DOHH2 (cell line): Measurements from ENCODE around the gene SWT1.

Source experiments
- EZH2phosphoT487 ChIP-seq: fragments of 200-600 bp; sonication (generic); IDR thresholded peaks from 2 replicates; pipeline ENCODE4 v1.6.1; 2017; ENCODE audit warnings: borderline replicate concordance, mild to moderate bottlenecking, antibody characterized with exemption, low read length, moderate library complexity, mixed read lengths
- TF ChIP-seq, protein P1 (sequence below): fragments of 200-600 bp; sonication (generic); IDR thresholded peaks from one replicate; pipeline ENCODE4 v1.5.1; 2014; ENCODE audit warnings: antibody characterized with exemption, mild to moderate bottlenecking, low read depth, low read length; ENCODE audit not compliant: poor library complexity, severe bottlenecking

GRCh38 chr1:185271921-185272320 lies 115.0 kb downstream of the SWT1 start:
- no peak for TF ChIP-seq EZH2phosphoT487
- TF ChIP-seq, protein P1, sequence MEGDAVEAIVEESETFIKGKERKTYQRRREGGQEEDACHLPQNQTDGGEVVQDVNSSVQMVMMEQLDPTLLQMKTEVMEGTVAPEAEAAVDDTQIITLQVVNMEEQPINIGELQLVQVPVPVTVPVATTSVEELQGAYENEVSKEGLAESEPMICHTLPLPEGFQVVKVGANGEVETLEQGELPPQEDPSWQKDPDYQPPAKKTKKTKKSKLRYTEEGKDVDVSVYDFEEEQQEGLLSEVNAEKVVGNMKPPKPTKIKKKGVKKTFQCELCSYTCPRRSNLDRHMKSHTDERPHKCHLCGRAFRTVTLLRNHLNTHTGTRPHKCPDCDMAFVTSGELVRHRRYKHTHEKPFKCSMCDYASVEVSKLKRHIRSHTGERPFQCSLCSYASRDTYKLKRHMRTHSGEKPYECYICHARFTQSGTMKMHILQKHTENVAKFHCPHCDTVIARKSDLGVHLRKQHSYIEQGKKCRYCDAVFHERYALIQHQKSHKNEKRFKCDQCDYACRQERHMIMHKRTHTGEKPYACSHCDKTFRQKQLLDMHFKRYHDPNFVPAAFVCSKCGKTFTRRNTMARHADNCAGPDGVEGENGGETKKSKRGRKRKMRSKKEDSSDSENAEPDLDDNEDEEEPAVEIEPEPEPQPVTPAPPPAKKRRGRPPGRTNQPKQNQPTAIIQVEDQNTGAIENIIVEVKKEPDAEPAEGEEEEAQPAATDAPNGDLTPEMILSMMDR = no peak
